DMS153 treated with DMSO at 0.1 percent for 48 hours (cell line): ENCODE data around the gene COBL.

Experiments
- DNase-seq: peaks from one replicate; lab custom pipeline; 2025; ENCODE audit not compliant: unreplicated experiment; lab: John Stamatoyannopoulos, UW

COBL gene

GRCh38 chr7:51235593-51236313 is 80.9 kb downstream of the COBL start:
- DNase-seq = no peak

- no peak for DNase-seq
These were observed 81.8 kb downstream of the COBL start for GRCh38 chr7:51234609-51235308.

GRCh38 chr7:51234139-51234538 is 82.5 kb downstream of the COBL start:
- no peak for DNase-seq

- DNase-seq = no peak
These were observed 83.2 kb downstream of the COBL start for GRCh38 chr7:51233374-51233773.

DNA sequence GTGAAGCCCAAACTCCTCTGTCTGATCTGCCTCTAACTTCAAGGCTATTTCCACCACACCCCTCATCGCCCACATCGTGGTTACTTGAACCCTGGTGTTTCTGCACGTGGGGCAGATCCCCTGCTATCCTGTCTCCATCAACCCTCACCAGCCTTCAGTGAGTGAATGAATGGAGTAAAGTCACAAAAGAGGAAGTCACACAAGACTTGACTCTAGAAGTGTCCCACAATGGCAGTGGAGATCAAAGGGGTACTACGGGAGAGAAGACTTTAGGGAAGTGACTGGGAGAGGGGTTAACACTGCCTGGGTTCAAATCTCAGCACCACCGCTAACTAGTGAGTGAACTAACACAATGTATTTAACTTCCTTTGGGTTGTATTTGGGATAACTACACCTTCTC is 85.9 kb downstream of the COBL start:
- no peak for DNase-seq

DNA sequence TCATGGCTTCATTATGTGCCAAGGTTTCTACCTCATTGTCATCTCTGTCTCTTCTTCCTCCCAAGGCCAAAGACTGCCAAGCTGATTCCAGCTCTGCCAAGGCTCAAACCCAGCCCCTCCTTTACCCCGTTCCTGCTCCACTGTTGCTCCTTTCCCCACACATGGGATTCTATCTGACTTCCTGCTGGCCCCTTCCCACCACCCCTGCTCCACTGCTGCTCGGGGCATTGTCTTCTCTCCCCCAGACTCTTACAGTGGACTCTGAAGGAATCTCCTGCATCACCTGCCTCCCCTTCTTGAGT is 86.3 kb downstream of the COBL start:
- DNase-seq = no peak

- no peak for DNase-seq
These were observed 86.8 kb downstream of the COBL start for GRCh38 chr7:51229620-51230323.

- DNase-seq = no peak
These were observed 87.5 kb downstream of the COBL start for GRCh38 chr7:51229106-51229537.

GRCh38 chr7:51228386-51228958 is 88.1 kb downstream of the COBL start:
- DNase-seq = no peak

GRCh38 chr7:51227861-51228260 is 88.7 kb downstream of the COBL start:
- DNase-seq = no peak

DNA sequence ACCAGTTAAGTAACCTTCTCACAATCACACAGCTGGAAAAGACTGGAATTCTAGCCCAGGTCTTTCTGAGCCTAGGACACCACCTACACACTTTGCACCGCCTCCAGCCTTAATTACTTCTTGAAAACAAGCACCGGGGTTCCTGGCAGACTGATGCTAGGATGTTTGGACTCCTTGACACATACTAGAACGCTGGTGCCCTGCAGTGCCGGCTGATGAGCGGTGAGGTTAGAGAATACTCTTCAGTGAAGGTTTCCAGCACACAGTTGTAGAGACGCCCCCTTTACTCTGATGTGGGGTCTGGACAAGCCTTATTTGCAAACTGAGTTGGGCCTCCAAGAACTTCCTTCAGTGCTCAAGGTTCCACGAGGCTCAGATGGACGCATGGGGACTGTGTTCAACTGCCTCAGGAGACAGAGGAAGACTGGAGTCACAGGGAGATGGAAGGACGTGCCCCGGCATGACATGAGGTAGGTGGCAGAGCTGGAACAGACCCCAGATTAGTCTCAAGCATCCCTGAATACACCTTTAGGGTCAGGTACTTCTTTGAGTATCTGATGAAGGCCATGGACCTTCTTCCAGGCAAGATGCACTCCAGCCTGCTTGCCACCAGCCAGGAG is 89.6 kb downstream of the COBL start:
- no peak for DNase-seq

- no peak for DNase-seq
These were observed 90.4 kb downstream of the COBL start for GRCh38 chr7:51226063-51226755.

DNA sequence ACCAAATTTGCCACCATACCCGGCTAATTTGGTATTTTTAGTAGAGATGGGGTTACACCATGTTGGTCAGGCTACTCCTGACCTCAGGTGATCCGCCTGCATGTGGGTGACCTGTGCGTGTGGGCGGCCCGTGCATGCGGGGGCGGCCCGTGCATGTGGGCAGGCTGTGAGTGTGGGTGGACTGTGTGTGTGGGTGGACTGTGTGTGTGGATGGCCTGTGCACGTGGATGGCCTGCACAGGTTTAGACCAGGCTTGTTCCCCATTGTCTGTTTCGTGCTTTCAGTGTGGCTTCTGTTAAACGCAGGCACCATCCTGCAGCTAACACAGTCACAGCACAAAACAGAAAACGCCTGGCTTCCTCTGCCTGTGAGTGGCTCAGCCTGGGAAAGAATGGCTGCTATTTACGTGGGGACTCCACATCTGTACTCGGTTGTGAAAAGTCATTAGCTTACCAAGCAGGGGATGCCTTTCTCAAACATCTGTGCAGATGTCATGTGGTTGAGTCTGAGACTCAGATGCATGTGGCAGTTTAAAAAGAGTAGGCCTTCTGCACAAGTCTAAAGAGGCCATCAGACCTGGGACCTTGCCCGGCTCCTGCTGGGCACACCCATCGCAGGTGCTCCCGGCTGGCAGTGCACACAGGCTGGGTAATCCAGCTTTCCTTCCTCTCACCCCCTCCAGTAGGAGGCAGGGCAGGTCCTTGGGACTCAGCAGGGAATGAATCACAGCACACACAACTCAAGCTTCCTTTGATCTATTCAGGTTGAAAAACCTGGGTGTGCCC is 91.6 kb downstream of the COBL start:
- DNase-seq = peak; percentile 58

DNA sequence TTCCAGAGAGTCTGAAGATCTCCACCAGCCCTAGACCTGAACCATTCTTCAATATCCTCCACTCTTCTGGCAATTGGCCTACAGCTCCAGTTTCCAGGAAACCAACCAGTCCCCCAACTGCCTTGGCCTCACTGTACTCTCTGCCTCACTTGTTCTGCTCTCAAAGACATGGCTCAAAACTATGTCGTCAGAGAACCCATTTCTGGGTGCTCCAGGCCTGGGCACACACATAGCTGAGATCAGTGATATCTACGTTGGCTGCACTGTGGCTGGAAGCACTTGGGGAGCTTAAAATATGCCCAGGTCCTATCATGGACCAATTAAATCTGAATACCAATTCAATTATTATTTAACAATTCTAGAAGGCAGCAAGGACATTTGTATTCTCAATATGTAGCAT is 93.1 kb downstream of the COBL start:
- no peak for DNase-seq

DNA sequence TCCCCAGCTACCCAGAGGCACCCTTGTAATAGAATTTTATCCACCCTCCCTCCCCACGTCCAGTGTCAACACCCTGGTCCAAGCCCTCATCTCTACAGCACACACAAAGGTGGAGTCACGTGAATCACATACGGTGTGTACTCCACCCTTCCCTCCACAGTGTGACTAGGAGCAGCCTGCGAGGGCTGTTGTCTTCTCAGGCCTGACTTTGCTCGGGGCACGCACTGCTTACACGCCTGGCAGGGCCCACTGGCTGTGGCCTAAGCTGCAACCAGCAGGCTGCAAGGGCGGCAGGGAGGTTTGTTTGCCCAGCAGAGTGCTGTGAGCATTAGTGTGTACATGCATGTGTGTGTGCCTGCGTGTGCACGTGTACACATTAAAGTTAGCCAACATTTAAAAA is 93.7 kb downstream of the COBL start:
- DNase-seq = no peak

- no peak for DNase-seq
These were observed 96.4 kb downstream of the COBL start for GRCh38 chr7:51220226-51220625.

DNA sequence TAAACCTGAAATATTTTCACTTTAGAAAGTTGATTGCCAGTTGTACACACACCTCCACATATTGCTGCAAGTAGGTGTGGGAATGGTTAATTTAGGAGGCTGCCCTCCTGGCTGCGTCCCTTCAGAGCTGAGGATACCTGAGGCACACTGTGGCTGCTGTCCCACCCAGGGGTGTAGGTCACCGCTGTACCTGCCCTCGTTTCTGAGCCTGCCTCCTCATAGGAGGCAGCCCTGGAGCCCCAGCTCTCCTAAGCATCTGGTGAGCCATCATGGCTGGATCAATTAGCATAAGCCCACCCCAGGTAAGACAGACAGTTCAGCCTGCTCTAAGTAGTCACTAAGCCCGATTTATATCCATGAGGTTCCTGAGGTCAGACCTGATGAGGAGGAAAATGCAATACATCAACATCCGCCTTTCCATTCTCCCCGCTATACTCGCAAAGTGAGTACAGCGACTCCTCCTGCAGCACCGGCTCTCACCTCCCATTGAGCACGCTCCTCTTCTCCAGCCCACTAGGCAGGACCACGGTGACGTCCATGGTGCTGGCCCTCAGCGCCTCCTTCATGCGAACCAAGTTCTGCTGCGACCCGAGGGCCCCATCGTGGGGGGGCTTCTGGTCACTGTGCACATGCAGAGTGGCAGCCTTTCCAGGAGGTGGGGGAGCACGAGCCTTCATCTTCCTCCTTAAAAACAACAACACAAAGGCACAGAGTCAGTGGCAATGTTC is 97.2 kb downstream of the COBL start:
- no peak for DNase-seq

- DNase-seq = no peak
These were observed 98.8 kb downstream of the COBL start for GRCh38 chr7:51217804-51218203.

DNA sequence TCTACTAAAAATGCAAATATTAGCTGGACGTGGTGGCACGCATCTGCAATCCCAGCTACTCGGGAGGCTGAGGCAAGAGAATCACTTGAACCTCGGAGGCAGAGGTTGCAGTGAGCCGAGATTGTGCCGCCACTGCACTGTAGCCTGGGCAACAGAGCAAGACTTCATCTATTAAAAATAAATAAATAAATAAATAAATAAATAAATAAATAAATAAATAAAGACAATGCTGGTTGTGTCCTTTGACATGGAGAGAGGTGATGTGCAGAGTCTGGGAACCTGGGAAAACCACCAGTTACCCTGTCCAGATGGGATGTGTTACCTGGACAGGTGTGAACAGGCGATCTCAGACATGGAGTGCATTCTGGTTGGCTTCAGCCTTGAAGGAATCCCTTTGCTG is 102.5 kb downstream of the COBL start:
- no peak for DNase-seq
